ENCODE data around the gene POLR2A.
A peak's percentile ranks its signal among the peaks of the same experiment; 100 is the strongest.

POLR2A gene

GRCh38 chr17:7478276-7479212 lies 5.6 kb upstream of the POLR2A start (continued):
- TF ChIP-seq KLF17 (tag by site-specific recombination; IDR thresholded peaks at IDR 0.05) (peak; percentile 92), ZNF513 (tag by site-specific recombination; IDR thresholded peaks at IDR 0.05) (no peak), ZNF473 (tag by site-specific recombination; IDR thresholded peaks at IDR 0.05) (no peak), ZNF133 (tag by site-specific recombination; IDR thresholded peaks at IDR 0.05) (no peak), ZNF239 (tag by site-specific recombination; IDR thresholded peaks at IDR 0.05) (no peak), TRIM28 (IDR thresholded peaks at IDR 0.05; ENCODE audit: borderline replicate concordance, low read length) (no peak; the same call in 1 of the 2 replicates), ZNF776 (tag by site-specific recombination; IDR thresholded peaks at IDR 0.05; ENCODE audit: borderline replicate concordance) (no peak), ZNF747 (tag by site-specific recombination; IDR thresholded peaks at IDR 0.05) (no peak), ZSCAN16 (tag by site-specific recombination; IDR thresholded peaks at IDR 0.05) (no peak), ZNF404 (tag by site-specific recombination; IDR thresholded peaks at IDR 0.05) (no peak), ZSCAN5A (tag by site-specific recombination; IDR thresholded peaks at IDR 0.05) (no peak), WT1 (tag by site-specific recombination; IDR thresholded peaks at IDR 0.05) (no peak; the same call in 1 of the 2 replicates), ZNF398 (tag by site-specific recombination; IDR thresholded peaks at IDR 0.05) (peak; percentile 76; the same call in 1 of the 2 replicates), ZNF140 (tag by site-specific recombination; IDR thresholded peaks at IDR 0.05) (no peak), ZSCAN23 (tag by site-specific recombination; IDR thresholded peaks at IDR 0.05) (no peak), SCRT2 (tag by site-specific recombination; IDR thresholded peaks at IDR 0.05) (no peak), ZNF302 (tag by site-specific recombination; IDR thresholded peaks at IDR 0.05; ENCODE audit: low read depth) (no peak), ZNF555 (tag by site-specific recombination; conservative IDR thresholded peaks at IDR 0.05) (no peak), ZNF626 (tag by site-specific recombination; IDR thresholded peaks at IDR 0.05) (no peak), ZFP3 (tag by site-specific recombination; IDR thresholded peaks at IDR 0.05; ENCODE audit: low read depth) (no peak), ZNF132 (tag by site-specific recombination; IDR thresholded peaks at IDR 0.05; ENCODE audit: borderline replicate concordance) (no peak), ZNF221 (tag by site-specific recombination; IDR thresholded peaks at IDR 0.05; ENCODE audit: borderline replicate concordance) (no peak), ZBTB26 (tag by site-specific recombination; optimal IDR thresholded peaks at IDR 0.05) (peak; percentile 36), ZNF623 (tag by site-specific recombination; IDR thresholded peaks at IDR 0.05) (no peak), ZNF561 (tag by site-specific recombination; IDR thresholded peaks at IDR 0.05; ENCODE audit: borderline replicate concordance) (no peak), PRDM2 (tag by site-specific recombination; IDR thresholded peaks at IDR 0.05; ENCODE audit: borderline replicate concordance) (no peak)

Measured in HEK293 (cell line).